ENCODE results near the gene SLC9A8.

The SLC9A8 gene

GRCh38 chr20:49865559-49865958 lies 52.9 kb downstream of the SLC9A8 start:
- no peak for TF ChIP-seq ZNF341 (tag by site-specific recombination; IDR thresholded peaks at IDR 0.05; ENCODE audit: low read depth)
- TF ChIP-seq ZNF37A (tag by site-specific recombination; IDR thresholded peaks at IDR 0.05), result no peak
- no peak for TF ChIP-seq CTCF (tag by site-specific recombination; IDR thresholded peaks at IDR 0.05)
- TF ChIP-seq REST (tag by site-specific recombination; IDR thresholded peaks at IDR 0.05), result no peak
- TF ChIP-seq ZNF266 (tag by site-specific recombination; IDR thresholded peaks at IDR 0.05; ENCODE audit: low read depth), result no peak
- TF ChIP-seq ZNF660 (tag by site-specific recombination; IDR thresholded peaks at IDR 0.05), result no peak
- no peak for TF ChIP-seq ZNF221 (tag by site-specific recombination; IDR thresholded peaks at IDR 0.05; ENCODE audit: borderline replicate concordance)
- TF ChIP-seq ZFHX2 (tag by site-specific recombination; conservative IDR thresholded peaks at IDR 0.05), result no peak
- TF ChIP-seq BCL6B (tag by site-specific recombination; IDR thresholded peaks at IDR 0.05), result no peak
- H3K4me1 ChIP-seq (ENCODE audit: control insufficient read depth, insufficient read depth, low read length), result no peaks in the 10 kb centered on the region
- H3K9me3 ChIP-seq (ENCODE audit: control insufficient read depth, insufficient read depth, low read depth, low read length), result no peaks in the 10 kb centered on the region
- H3K36me3 ChIP-seq (ENCODE audit: control insufficient read depth in 2 of 2, insufficient read depth in 1 of 2, low read length in 2 of 2), result peaks cover 0 to 33% of the 10 kb centered on the region in 2 experiments; a peak in 2 of 3 replicates
- POLR2A ChIA-PET, result no interaction called here
- no peak overlapping the region for H3K4me3 ChIP-seq (ENCODE audit: low read depth, low read length)
- CTCF ChIA-PET, result interaction anchor here (0.9 to 1.0 kb wide), 2 partner anchors 20 kb away, joined by 3 read pairs; no protein-coding TSS in a partner anchor
- H3K27ac ChIP-seq (ENCODE audit: extremely low read depth, low read depth, low read length), result no peak overlapping the region

- H3K9me3 ChIP-seq (ENCODE audit: control insufficient read depth, insufficient read depth, low read depth, low read length), result no peaks in the 10 kb centered on the region
- POLR2A ChIA-PET, result no interaction called here
- H3K36me3 ChIP-seq (ENCODE audit: control insufficient read depth in 2 of 2, insufficient read depth in 1 of 2, low read length in 2 of 2), result peaks cover 0 to 29% of the 10 kb centered on the region in 2 experiments; a peak in 2 of 3 replicates
- no peak overlapping the region for H3K27ac ChIP-seq (ENCODE audit: extremely low read depth, low read depth, low read length)
- CTCF ChIA-PET, result interaction anchor here (0.9 kb wide), 1 partner anchor 20 kb away, joined by 3 read pairs; no protein-coding TSS in a partner anchor
- no peaks in the 10 kb centered on the region for H3K4me1 ChIP-seq (ENCODE audit: control insufficient read depth, insufficient read depth, low read length)
- no peak for TF ChIP-seq ZNF37A (tag by site-specific recombination; IDR thresholded peaks at IDR 0.05)
- no peak for TF ChIP-seq ZNF394 (tag by site-specific recombination; IDR thresholded peaks at IDR 0.05; ENCODE audit: borderline replicate concordance)
- no peak for TF ChIP-seq ZNF677 (tag by site-specific recombination; IDR thresholded peaks at IDR 0.05)
- TF ChIP-seq ZBTB20 (tag by site-specific recombination; IDR thresholded peaks at IDR 0.05), result no peak
- H3K4me3 ChIP-seq (ENCODE audit: low read depth, low read length), result no peak overlapping the region
These were observed 53.4 kb downstream of the SLC9A8 start for GRCh38 chr20:49866051-49866450.

- peaks cover 0 to 27% of the 10 kb centered on the region in 2 experiments; a peak in 2 of 3 replicates for H3K36me3 ChIP-seq (ENCODE audit: control insufficient read depth in 2 of 2, insufficient read depth in 1 of 2, low read length in 2 of 2)
- H3K4me3 ChIP-seq (ENCODE audit: low read depth, low read length), result no peak overlapping the region
- H3K9me3 ChIP-seq (ENCODE audit: control insufficient read depth, insufficient read depth, low read depth, low read length), result no peaks in the 10 kb centered on the region
- ChIA-PET CTCF (interaction anchor here (0.6 to 1.7 kb wide), 8 partner anchors 19 to 474 kb away, joined by 3 to 6 read pairs (median 4); no protein-coding TSS in a partner anchor), POLR2A (no interaction called here)
- no peak overlapping the region for H3K27ac ChIP-seq (ENCODE audit: extremely low read depth, low read depth, low read length)
- no peaks in the 10 kb centered on the region for H3K4me1 ChIP-seq (ENCODE audit: control insufficient read depth, insufficient read depth, low read length)
- peak; percentile 85 for TF ChIP-seq ZNF18 (tag by site-specific recombination; IDR thresholded peaks at IDR 0.05)
- TF ChIP-seq KLF7 (tag by site-specific recombination; IDR thresholded peaks at IDR 0.05; ENCODE audit: borderline replicate concordance), result no peak
- TF ChIP-seq ZIC2 (tag by site-specific recombination; IDR thresholded peaks at IDR 0.05), result peak; percentile 44
- TF ChIP-seq ZNF561 (tag by site-specific recombination; IDR thresholded peaks at IDR 0.05; ENCODE audit: borderline replicate concordance), result 0 out of 2 replicates have a peak, but pooled peaks have one; percentile 28
- no peak for TF ChIP-seq CTCF (tag by site-specific recombination; IDR thresholded peaks at IDR 0.05)
- no peak for TF ChIP-seq ZNF394 (tag by site-specific recombination; IDR thresholded peaks at IDR 0.05; ENCODE audit: borderline replicate concordance)
- no peak for TF ChIP-seq ZNF645 (tag by site-specific recombination; IDR thresholded peaks at IDR 0.05)
These were observed 55.0 kb downstream of the SLC9A8 start for GRCh38 chr20:49867453-49868215.

All from HEK293 (cell line).